Stimulated activated CD4-positive, alpha-beta T cell treated with anti-CD3 and anti-CD28 coated beads, Interleukin-12 subunit alpha, Interleukin-12 subunit beta, amount 100 ng/mL, for 48 hours (primary cell): ENCODE results near the gene SHROOM3.

Experiments used
- DNase-seq, 3 donors: peaks; one replicate each; pipeline ENCODE4 v3.0.0-alpha.2; 2020; ENCODE audit warnings: low read depth in 2 of 3, low spot score in 1 of 3

The SHROOM3 gene

GRCh38 chr4:76489686-76490161 lies 54.7 kb downstream of the SHROOM3 start:
- no peak for DNase-seq

GRCh38 chr4:76492055-76492454 lies 57.0 kb downstream of the SHROOM3 start:
- no peak for DNase-seq

- DNase-seq: no peak
These were observed 59.2 kb downstream of the SHROOM3 start for GRCh38 chr4:76494243-76494642.

- no peak for DNase-seq
These were observed 60.0 kb downstream of the SHROOM3 start for GRCh38 chr4:76494871-76495590.

- DNase-seq: no peak
These were observed 63.5 kb downstream of the SHROOM3 start for GRCh38 chr4:76498550-76498949.

GRCh38 chr4:76499461-76499860 lies 64.4 kb downstream of the SHROOM3 start:
- DNase-seq: no peak

GRCh38 chr4:76502886-76503285 lies 67.9 kb downstream of the SHROOM3 start:
- DNase-seq: no peak

- peak in 1 of 3 donors; percentile 18 for DNase-seq
These were observed 69.8 kb downstream of the SHROOM3 start for GRCh38 chr4:76504613-76505465.

- DNase-seq: no peak
These were observed 76.9 kb downstream of the SHROOM3 start for GRCh38 chr4:76511947-76512346.

GRCh38 chr4:76513482-76513881 lies 78.5 kb downstream of the SHROOM3 start:
- DNase-seq: no peak

GRCh38 chr4:76514087-76514486 lies 79.1 kb downstream of the SHROOM3 start:
- DNase-seq: no peak

GRCh38 chr4:76515975-76516843 lies 81.2 kb downstream of the SHROOM3 start:
- DNase-seq: no peak

- DNase-seq: no peak
These were observed 83.2 kb downstream of the SHROOM3 start for GRCh38 chr4:76518241-76518640.

GRCh38 chr4:76523593-76523992 lies 88.6 kb downstream of the SHROOM3 start:
- DNase-seq: no peak

- no peak for DNase-seq
These were observed 90.7 kb downstream of the SHROOM3 start for GRCh38 chr4:76525751-76526150.

- DNase-seq: no peak
These were observed 91.6 kb downstream of the SHROOM3 start for GRCh38 chr4:76526585-76526990.

- DNase-seq: no peak
These were observed 92.6 kb downstream of the SHROOM3 start for GRCh38 chr4:76527666-76528065.

GRCh38 chr4:76531597-76531996 lies 96.6 kb downstream of the SHROOM3 start:
- DNase-seq: no peak

GRCh38 chr4:76532805-76533204 lies 97.8 kb downstream of the SHROOM3 start:
- no peak for DNase-seq

- DNase-seq: no peak
These were observed 98.3 kb downstream of the SHROOM3 start for GRCh38 chr4:76533314-76533713.
